Mesodermal cell (in vitro differentiated cells): ENCODE data around the gene HMGA1.
A peak's percentile ranks its signal among the peaks of the same experiment; 100 is the strongest.

Source experiments
- H3K27ac ChIP-seq: 2 replicates; pipeline ENCODE4 v1.7.0; 2013; ENCODE audit warnings: mild to moderate bottlenecking, low read depth, low read length, moderate library complexity; ENCODE audit not compliant: severe bottlenecking
- H3K36me3 ChIP-seq: 2 replicates; pipeline ENCODE4 v1.7.1; 2013; ENCODE audit warnings: mild to moderate bottlenecking, low read length, moderate library complexity; ENCODE audit not compliant: control insufficient read depth, insufficient read depth
- H3K4me1 ChIP-seq: one replicate; pipeline ENCODE4 v1.7.1; 2013; ENCODE audit warnings: mild to moderate bottlenecking, low read length; ENCODE audit not compliant: insufficient read depth, control insufficient read depth, poor library complexity, severe bottlenecking
- H3K4me3 ChIP-seq: 2 replicates; pipeline ENCODE4 v1.7.0; 2013; ENCODE audit warnings: low read length, control low read depth, mild to moderate bottlenecking; ENCODE audit not compliant: insufficient read depth, poor library complexity, severe bottlenecking; ENCODE audit errors: extremely low read depth
- H3K9me3 ChIP-seq: 2 replicates; pipeline ENCODE4 v1.7.1; 2013; ENCODE audit warnings: mild to moderate bottlenecking, low read length, moderate library complexity; ENCODE audit not compliant: control insufficient read depth
- WGBS, 2 experiments: methylation state at CpG; one replicate each; pipeline ENCODE4 v1.1.5; 2013; ENCODE audit warnings: missing lambda C conversion rate in 2 of 2; ENCODE audit not compliant: insufficient coverage in 2 of 2; 5-methylcytosine and 5-hydroxymethylcytosine counted together

The HMGA1 gene

DNA sequence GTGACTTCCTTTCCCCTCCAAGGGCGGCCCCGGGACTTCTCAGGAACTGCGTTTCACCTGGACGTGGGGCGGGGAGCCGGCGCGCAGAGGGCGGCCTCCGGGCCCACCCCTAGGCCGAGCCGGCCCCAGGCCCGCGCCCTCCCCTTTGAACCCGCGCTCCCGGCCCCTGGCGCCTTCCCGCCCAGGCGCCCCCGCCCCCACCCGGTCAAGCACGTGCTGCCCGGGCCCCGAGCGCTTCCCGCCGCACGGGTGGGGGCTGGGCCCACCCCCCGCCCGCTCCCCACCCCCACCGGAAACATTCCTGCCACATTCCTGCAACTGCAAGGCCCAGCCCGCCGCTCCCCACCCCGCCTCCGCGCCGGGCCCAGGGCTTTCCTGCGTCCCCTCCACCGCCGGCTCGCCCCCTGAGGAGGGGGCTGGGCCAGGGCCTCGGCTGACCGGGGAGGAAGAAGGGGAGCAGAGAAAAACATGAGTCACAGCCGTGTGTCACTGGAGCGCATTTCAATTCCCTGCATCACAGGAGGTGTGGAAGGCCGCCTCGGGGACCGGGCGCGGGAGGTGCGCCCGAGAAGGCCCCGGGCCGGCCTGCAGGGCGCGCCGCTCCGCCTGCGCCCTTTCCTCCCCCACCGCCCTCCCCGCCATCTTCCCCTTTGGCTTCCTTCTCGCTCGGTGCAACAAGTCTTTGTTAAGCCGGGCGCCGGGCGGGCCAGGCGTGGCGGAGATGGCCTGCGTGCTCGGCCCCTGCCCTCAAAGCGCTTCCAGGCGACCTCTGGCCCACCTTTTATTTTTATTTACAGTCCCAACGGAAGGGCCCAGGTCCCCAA is 1.2 kb upstream of the HMGA1 start:
- H3K9me3 ChIP-seq: no peaks in the 10 kb centered on the region
- peaks cover 21% of the 10 kb centered on the region for H3K36me3 ChIP-seq
- H3K4me3 ChIP-seq: peak overlapping the region; percentile 66
- WGBS, 2 experiments: 0% methylated on average over 36 to 50 of the region's 75 CpGs
- H3K27ac ChIP-seq: peak overlapping the region; percentile 98
- H3K4me1 ChIP-seq: peaks cover 21% of the 10 kb centered on the region

DNA sequence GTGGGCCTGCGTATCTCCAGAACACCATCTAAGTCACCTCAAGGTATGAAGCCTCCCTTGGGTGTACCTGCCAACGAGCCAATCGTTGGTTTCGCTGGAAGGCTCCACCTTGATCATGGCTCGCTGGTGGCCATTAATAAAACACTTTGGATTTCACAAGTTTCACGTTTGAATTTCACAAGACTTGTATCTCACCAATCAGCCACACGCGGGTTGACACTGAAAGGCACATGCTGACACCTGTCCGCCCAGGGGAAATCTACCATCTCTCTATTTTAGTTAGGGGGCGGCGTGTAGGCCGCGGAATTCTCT is 586 bp upstream of the HMGA1 start:
- Histone ChIP-seq H3K27ac (peak overlapping the region; percentile 98), H3K4me1 (peaks cover 27% of the 10 kb centered on the region), H3K36me3 (peaks cover 27% of the 10 kb centered on the region), H3K9me3 (no peaks in the 10 kb centered on the region), H3K4me3 (peak overlapping the region; percentile 66)
- WGBS, 2 experiments: 0 to 1% methylated on average over 9 to 13 of the region's 13 CpGs

DNA sequence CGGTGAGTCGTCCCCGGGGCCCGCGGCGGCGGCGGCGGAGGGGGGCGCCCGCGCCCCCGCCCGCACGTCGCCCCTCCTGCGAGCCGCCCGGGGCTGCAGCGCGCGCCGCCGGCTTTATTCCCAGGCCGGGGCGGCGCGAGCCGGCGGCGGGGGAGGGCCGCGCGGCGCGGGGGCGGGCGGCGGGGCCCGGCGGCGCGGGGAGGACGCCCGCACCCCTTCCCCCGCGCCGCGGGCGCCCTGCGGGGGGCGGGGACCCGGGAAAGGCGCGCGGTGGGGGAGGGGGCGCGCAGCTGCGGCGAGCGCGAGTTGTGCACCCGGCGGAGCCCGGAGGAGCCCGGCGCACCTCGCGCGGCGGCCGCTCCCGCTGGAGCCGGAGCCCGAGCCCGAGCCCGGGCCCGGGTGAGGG is 646 bp downstream of the HMGA1 start:
- WGBS, 2 experiments: 0% methylated on average over 38 to 65 of the region's 78 CpGs

DNA sequence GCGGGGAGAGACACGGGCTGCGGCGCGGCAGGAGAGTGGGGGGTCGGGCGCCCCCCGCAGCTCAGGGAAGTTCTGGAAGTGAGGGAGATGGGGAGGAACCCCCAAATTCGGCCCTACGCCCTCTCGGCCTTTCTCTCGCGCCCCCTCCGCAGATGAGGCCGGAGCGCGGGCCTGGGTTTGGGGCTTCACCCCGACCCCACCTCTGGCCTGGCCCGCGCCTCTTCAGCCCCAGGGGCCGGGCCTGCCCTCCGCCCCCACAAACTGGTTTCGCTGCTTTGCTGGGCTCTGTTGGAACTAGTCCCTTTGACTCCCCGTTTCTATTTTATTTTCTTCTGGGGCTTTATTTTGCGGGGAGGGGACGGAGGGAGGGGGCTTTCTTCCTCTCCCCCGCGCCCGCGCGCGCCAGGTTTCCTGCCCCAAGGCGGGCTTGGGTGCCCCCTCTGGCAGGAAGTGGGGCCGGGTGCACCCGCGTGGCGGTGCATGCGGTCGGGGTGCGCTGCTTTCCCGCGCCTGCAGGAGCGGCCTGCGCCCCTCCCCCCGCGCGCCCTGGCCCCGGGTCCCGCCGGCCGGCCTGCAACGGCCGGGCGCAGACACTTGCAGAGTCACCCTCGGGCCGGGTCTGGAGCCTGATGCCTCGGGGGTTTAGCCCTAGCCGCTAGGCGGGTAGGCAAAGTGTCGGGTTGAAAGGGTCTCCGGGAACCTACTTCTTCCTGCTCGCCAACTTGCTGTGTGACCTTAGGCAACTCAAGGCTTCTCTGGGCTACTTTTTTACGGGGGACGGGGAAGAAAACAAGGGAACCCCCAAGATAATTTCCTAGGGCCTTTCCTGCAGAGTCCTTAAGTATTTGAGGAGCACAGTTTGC is 1.3 kb downstream of the HMGA1 start:
- Histone ChIP-seq H3K36me3 (peaks cover 45% of the 10 kb centered on the region), H3K4me1 (peaks cover 45% of the 10 kb centered on the region), H3K9me3 (no peaks in the 10 kb centered on the region), H3K4me3 (peak overlapping the region; percentile 74), H3K27ac (peak overlapping the region; percentile 32)
- 0% methylated on average over 22 to 48 of the region's 64 CpGs for WGBS, 2 experiments

More for the DNA sequence above, 646 bp downstream of the HMGA1 start:
- Histone ChIP-seq H3K9me3 (no peaks in the 10 kb centered on the region), H3K4me1 (peaks cover 39% of the 10 kb centered on the region), H3K27ac (peak overlapping the region; percentile 32), H3K4me3 (peak overlapping the region; percentile 74), H3K36me3 (peaks cover 39% of the 10 kb centered on the region)

DNA sequence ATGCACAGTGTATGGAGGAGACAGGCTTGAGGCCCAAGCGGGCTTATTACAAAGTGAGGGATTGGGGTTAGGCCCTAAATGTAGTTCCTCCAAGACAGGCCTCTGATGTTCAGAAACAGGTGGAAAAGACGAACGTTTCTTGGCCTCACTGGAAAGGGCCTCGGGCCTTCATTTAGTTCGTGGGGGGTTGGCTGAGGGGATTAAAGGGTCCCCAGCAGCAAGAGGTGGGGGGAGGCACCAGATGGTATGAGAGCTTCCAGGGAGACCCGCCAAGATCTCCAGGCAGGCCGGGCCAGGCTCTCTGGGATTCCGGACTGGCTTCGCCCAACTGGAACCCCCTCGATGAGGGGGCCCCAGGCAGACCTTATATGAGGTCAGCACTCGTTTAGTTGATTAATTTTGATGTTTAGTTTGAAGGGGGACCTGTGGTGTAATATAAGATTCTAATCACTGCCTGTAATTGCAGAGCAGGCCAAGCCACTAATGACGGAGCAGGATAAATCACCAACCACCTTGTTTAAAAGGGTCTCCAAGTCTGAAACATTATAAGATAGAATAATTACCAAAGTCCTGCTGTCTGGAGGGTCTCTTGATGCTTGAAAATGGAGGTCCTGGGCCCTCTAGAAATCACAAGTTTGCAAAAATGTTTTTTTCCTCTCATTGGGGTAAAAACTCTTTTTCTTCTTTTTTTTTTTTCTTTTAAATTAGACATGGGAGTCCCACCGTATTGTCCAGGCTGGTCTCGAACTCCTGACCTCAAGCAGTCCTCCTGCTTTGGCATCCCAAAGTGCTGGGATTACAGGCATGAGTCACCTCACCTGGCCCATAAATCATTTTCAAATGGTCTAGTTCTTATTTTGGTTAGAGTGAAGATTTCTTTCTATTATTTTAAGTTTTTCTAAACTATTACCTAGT is 2.2 kb downstream of the HMGA1 start:
- Histone ChIP-seq H3K4me1 (peaks cover 51% of the 10 kb centered on the region), H3K27ac (peak overlapping the region; percentile 32), H3K4me3 (peak overlapping the region; percentile 74), H3K9me3 (no peaks in the 10 kb centered on the region), H3K36me3 (peaks cover 53% of the 10 kb centered on the region)
- WGBS, 2 experiments: 4 to 13% methylated on average over 11 to 13 of the region's 14 CpGs

DNA sequence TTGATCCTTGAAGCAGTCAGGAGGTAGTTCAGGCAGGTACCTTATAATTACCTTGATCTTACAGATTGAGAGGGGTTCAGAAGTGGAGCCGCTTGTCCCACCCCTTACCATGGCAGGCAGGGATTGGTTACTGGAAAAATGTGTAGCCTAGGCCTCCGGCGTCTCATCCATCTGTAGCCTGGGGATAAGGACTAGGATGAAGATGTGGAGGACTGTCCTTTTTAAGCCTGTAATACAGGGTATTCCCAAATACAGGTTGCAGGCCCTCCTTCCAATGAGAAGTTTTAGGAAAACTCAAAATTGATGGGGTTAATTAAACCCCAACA is 2.8 kb downstream of the HMGA1 start:
- Histone ChIP-seq H3K36me3 (peaks cover 59% of the 10 kb centered on the region), H3K27ac (no peak overlapping the region), H3K4me1 (peaks cover 51% of the 10 kb centered on the region), H3K4me3 (peak overlapping the region; percentile 74), H3K9me3 (no peaks in the 10 kb centered on the region)
- WGBS, 2 experiments: 53 to 72% methylated on average over 2 to 3 of the region's 3 CpGs

DNA sequence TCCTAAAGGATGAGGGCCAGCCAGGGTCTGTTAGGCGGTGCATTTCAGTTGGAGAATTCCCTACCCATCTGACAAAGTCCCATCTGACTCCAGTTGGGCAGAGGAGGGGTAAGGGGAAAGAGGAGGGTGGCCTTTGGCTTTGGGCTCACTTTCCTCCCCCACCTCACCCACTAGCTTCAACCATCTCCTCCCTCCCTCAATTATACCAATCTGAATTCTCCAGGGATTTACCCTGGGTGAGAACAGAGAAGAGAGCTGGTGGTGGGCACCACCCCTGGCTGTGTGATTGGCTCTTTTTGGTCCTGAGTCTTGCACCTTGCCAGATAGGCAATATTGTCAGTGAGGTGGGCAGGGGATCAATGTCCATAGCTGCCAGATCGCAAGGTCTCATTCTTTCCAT is 3.2 kb downstream of the HMGA1 start:
- peak overlapping the region; percentile 11 for H3K27ac ChIP-seq
- peak overlapping the region; percentile 74 for H3K4me3 ChIP-seq
- peaks cover 59% of the 10 kb centered on the region for H3K36me3 ChIP-seq
- 100% methylated on average over 1 of the region's 2 CpGs for WGBS, 2 experiments
- no peaks in the 10 kb centered on the region for H3K9me3 ChIP-seq
- peaks cover 51% of the 10 kb centered on the region for H3K4me1 ChIP-seq

DNA sequence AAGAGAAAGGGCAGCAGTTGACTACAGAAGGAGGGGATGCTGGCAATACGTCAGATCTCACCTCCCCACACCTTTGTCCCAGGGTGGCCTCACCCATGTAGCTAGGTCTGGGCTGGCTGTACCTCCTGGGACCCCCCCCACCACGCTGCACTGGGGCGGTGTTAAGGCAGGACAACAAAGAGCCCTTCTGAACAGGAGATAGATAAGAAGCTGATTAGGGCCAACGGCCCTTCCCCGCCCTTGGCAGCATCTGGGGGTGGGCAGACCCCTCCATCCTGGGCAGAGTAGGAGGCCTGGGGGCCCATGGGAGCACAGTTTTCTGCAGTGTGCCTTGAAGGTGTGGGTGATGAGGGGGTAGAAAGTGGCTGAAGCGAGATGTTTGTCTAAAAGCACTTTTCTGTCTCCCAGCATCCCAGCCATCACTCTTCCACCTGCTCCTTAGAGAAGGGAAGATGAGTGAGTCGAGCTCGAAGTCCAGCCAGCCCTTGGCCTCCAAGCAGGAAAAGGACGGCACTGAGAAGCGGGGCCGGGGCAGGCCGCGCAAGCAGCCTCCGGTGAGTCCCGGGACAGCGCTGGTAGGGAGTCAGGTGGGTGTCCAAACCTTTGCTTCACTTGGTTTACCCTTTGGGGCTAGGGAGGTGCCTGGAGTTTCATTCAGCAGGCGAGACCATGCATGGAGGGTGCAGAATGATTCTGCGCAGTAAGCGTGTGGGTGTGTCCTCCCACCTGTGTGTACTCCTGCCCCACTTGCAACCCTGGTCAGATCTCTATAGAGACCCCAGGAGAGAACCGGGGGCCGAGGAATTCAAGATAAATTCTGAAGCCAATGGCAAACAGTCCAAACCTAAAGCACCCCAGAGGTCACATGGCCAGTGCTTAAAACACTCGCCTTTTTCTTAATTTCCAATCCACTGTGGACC is 3.9 kb downstream of the HMGA1 start:
- Histone ChIP-seq H3K36me3 (peaks cover 59% of the 10 kb centered on the region), H3K9me3 (no peaks in the 10 kb centered on the region), H3K4me3 (no peak overlapping the region), H3K4me1 (peaks cover 56% of the 10 kb centered on the region), H3K27ac (no peak overlapping the region)
- 90 to 92% methylated on average over 14 to 15 of the region's 22 CpGs for WGBS, 2 experiments

DNA sequence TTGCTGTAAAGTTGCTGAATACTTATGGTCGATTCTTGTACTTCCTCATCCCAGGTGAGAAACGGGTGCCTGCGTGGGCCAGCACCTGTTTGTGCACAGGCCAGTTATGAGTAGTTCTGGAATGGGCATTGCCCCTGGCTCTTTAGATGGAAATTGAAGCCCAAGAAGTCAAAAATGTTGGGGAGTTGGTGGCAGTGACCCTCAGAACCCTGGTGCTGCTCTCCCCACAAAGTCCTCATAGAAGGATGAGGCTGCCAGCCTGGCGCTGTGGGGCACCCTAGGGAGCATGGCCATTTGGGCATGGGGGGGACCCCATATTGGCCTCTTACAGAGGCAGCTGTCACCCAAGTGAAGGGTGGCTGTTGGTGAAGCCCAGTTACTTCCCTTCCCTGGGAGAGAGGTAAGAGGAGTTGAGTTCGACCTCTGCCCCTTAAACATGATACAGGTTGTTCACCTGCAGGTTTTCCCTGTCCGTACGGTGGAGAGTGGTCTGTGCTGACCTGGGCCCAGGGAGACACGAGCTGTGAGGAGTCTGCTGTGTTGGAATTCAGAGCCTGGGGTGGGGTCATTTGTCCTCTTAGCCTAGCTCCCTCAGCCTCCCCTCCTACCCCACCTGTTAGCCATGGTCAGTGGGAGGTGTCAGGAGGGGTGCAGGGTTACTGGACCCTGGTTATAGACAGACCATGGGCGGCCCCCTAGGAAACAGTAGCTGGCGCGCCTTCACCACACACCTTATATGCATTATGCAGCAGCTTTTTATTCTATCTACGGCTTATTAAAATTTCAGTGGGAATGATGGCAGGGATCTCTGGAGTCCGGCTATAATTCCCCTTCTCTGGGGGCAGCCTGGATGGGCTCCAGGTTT is 4.9 kb downstream of the HMGA1 start:
- 95 to 99% methylated on average over 6 to 7 of the region's 13 CpGs for WGBS, 2 experiments
- Histone ChIP-seq H3K27ac (peak overlapping the region; percentile 29), H3K4me3 (no peak overlapping the region), H3K9me3 (no peaks in the 10 kb centered on the region), H3K36me3 (peaks cover 65% of the 10 kb centered on the region), H3K4me1 (peaks cover 60% of the 10 kb centered on the region)
